Prostate gland (tissue), 2 donors: Measurements from ENCODE around the gene GPS1. TPM values are rescaled to one million over a fixed set of nuclear protein-coding genes. Genes with fewer than 3 reads are reported as not detected.

ENCODE experiments used
- DNase-seq: peaks from one replicate; pipeline ENCODE4 v3.0.0-alpha.2; 2019; ENCODE audit warnings: low spot score
- H3K27ac ChIP-seq, 2 donors: fragments of 200-600 bp; sonication (generic); 2 replicates each; pipeline ENCODE4 v1.5.1; 2017 to 2019
- H3K27me3 ChIP-seq: fragments of 200-600 bp; sonication (generic); replicated peaks from 2 replicates; pipeline ENCODE4 v1.5.1; 2019; ENCODE audit not compliant: insufficient read depth
- H3K36me3 ChIP-seq, 2 donors: fragments of 200-600 bp; sonication (generic); 1 replicate in 1 of 2; 2 replicates in 1 of 2; pipeline versions ENCODE4 v1.5.1 to v1.8.1; 2017 to 2019
- H3K4me1 ChIP-seq: fragments of 200-600 bp; sonication (generic); replicated peaks from 2 replicates; pipeline ENCODE4 v1.5.1; 2019
- H3K4me3 ChIP-seq, 2 donors: fragments of 200-600 bp; sonication (generic); 2 replicates each; pipeline ENCODE4 v1.5.1; 2017 to 2019
- H3K9me3 ChIP-seq: fragments of 200-600 bp; sonication (generic); 2 replicates; pipeline ENCODE4 v1.5.1; 2017
- CTCF ChIP-seq, 4 experiments: fragments of 200-600 bp in 2 of 4; fragments of 450-650 bp in 2 of 4; sonication (generic) in 2 of 4; IDR thresholded peaks; 1 replicate in 3 of 4; 2 replicates in 1 of 4; pipeline ENCODE4 v1.5.1; 2016 to 2019; ENCODE audit warnings: antibody characterized with exemption in 4 of 4, mild to moderate bottlenecking in 2 of 4, moderate library complexity in 2 of 4
- POLR2A ChIP-seq: fragments of 450-650 bp; IDR thresholded peaks from one replicate; pipeline ENCODE4 v1.6.1; 2016; ENCODE audit warnings: antibody characterized with exemption, mild to moderate bottlenecking
- POLR2AphosphoS5 ChIP-seq: sonication (generic); formaldehyde crosslinking; IDR thresholded peaks from one replicate; pipeline ENCODE4 v1.6.1; 2017; ENCODE audit warnings: antibody characterized with exemption
- WGBS: methylation state at CpG from one replicate; pipeline ENCODE4 v1.1.5; 2018; 5-methylcytosine and 5-hydroxymethylcytosine counted together
- intact Hi-C: fragments of 100-400 bp; cut with DNase I; formaldehyde crosslinking; loops from one replicate; pipeline ENCODE4 v1.14.2; 2022
- total RNA-seq, 2 donors: library from RNA; depleted of rRNA; stranded (reverse); fragments of >200 nt; gene quantifications; one replicate each; pipeline ENCODE4 v1.1.0, GENCODE V29; 2016

The GPS1 gene
- total RNA-seq, 2 donors from 2014 or later: 163 to 182 TPM

DNA sequence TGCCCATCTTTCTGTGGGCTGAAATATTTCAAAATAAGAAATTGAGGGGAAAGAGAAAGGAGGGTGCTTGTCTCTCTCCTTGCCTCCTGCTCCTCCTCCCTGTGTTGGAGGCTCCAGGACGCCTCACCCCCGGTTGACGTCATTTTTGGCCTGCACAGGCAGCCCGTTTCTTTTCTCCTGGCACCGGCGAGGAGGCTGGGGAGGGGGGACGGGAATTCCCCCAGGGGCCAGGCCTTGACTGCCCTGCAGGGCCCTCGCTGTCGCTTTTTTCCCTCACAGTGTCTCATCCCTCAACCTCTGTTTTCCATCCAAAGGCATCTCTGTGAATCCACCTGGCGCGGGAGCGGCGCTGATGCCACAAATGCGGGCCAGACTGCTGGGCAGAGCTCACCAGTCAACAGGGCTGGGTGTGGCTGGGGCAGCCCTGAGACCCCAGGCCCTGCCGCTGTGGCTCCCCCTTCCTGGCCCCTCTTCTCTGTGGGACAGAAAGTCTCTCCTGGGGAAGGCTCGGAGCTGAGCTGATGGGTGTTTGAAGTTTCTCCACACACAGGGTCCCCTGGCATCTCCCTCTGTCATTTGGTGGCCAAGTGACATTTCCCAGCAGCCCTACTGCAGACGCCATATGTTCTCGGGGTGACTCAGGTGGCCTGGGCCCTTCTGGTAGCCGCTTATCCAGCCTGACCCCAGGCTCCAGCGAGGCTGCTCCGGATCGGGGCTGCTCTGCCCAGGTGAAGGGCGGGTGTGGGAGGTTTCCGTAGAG lies 45.0 kb upstream of the GPS1 start:
- no peak for DNase-seq
- intact Hi-C loops: no loop called here
- no peaks in the 10 kb centered on the region for H3K27me3 ChIP-seq
- no peaks in the 10 kb centered on the region for H3K9me3 ChIP-seq
- WGBS: 51% methylated on average over 24 of the region's 24 CpGs
- no peak for TF ChIP-seq POLR2AphosphoS5
- TF ChIP-seq CTCF (IDR thresholded peaks at IDR 0.05): no peak
- TF ChIP-seq POLR2A: no peak
- no peak overlapping the region for H3K27ac ChIP-seq
- no peaks in the 10 kb centered on the region for H3K4me1 ChIP-seq
- no peak overlapping the region for H3K4me3 ChIP-seq
- no peaks in the 10 kb centered on the region for H3K36me3 ChIP-seq

DNA sequence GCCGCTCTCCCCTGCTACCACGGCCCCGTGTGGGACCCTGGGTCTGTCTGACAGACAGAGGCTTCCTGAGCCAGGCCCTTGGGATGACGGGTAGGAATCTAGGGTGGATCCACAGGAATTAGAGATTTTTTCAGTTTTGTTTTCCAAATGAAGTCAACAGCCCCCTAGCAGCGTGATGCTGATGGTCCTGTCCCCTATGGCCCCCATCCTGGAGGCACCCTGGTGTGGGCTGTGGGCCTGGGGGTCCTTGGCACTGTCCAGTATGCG lies 44.5 kb upstream of the GPS1 start:
- intact Hi-C loops: no loop called here
- DNase-seq: no peak
- Histone ChIP-seq H3K9me3 (no peaks in the 10 kb centered on the region), H3K4me3 (no peak overlapping the region), H3K4me1 (no peaks in the 10 kb centered on the region), H3K36me3 (no peaks in the 10 kb centered on the region), H3K27me3 (no peaks in the 10 kb centered on the region), H3K27ac (no peak overlapping the region)
- TF ChIP-seq POLR2A (no peak), POLR2AphosphoS5 (no peak), CTCF (IDR thresholded peaks at IDR 0.05) (no peak)
- WGBS: 83% methylated on average over 5 of the region's 6 CpGs

DNA sequence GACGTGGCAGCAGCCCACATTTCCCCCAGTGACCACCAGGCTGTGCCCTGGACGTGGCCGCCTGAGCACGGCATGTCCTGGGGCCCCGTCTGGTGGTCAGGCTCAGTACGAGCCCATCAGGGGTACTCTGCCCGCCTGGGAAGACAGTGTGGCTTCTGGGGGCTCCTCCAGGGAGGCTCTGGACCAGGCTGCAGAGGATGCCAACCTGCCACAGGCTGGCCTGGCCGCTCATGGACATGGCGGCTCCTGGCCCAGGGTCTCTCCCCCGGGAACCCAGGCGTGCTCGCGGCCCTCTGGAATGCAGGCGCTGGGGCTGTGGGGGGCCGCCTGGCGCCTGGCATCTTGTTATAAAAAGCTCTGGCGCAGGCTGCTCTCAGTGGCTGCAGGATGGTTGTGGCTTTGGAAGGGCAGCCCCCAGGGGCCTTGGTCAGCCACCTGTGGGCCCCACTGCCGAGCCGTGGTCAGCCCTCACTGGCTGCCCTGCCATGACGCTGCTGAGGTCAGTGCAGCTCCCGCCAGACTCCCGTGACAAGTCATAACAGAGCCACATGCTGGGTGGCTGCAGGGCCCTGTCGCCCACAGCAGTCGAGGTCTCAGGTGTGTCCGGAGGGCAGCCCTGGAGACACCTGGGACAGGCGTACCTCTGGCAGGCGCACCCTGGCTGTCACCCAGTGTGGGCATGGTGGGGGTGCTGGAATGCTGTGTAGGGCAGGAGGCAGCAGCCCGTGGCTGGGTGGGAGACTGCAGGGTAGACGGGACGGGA lies 44.0 kb upstream of the GPS1 start:
- H3K4me3 ChIP-seq: no peak overlapping the region
- intact Hi-C loops: no loop called here
- no peaks in the 10 kb centered on the region for H3K9me3 ChIP-seq
- H3K27me3 ChIP-seq: no peaks in the 10 kb centered on the region
- H3K27ac ChIP-seq: no peak overlapping the region
- H3K36me3 ChIP-seq: no peaks in the 10 kb centered on the region
- TF ChIP-seq CTCF (IDR thresholded peaks at IDR 0.05) (no peak), POLR2A (no peak), POLR2AphosphoS5 (no peak)
- no peak for DNase-seq
- WGBS: 76% methylated on average over 29 of the region's 30 CpGs
- H3K4me1 ChIP-seq: no peaks in the 10 kb centered on the region

GRCh38 chr17:82008258-82008940 lies 43.3 kb upstream of the GPS1 start:
- Histone ChIP-seq H3K36me3 (no peaks in the 10 kb centered on the region), H3K4me1 (no peaks in the 10 kb centered on the region), H3K9me3 (no peaks in the 10 kb centered on the region), H3K4me3 (no peak overlapping the region), H3K27me3 (no peaks in the 10 kb centered on the region), H3K27ac (no peak overlapping the region)
- 82% methylated on average over 25 of the region's 26 CpGs for WGBS
- DNase-seq: no peak
- intact Hi-C loops: no loop called here
- TF ChIP-seq CTCF (IDR thresholded peaks at IDR 0.05) (no peak), POLR2AphosphoS5 (no peak), POLR2A (no peak)
